Gastrocnemius medialis (tissue), 4 donors: ENCODE data around the gene IDH2. TPM values are rescaled to one million over a fixed set of nuclear protein-coding genes. Genes with fewer than 3 reads are reported as not detected.

ENCODE experiments used
- ATAC-seq, 2 donors: fragments of 150-250 bp; one replicate each; pipeline ENCODE4 v1.9.1; 2016
- DNase-seq, 2 donors: peaks; one replicate each; pipeline ENCODE4 v3.0.0-alpha.2; 2019
- H3K27ac ChIP-seq, 4 donors: fragments of 200-600 bp; sonication (generic); 1 replicate in 1 of 4; 2 replicates in 3 of 4; pipeline ENCODE4 v1.5.1; 2016 to 2018; ENCODE audit warnings: mild to moderate bottlenecking in 2 of 4, moderate library complexity in 1 of 4
- H3K27me3 ChIP-seq, 3 donors: fragments of 200-600 bp; sonication (generic) in 2 of 3; 1 replicate in 1 of 3; 2 replicates in 2 of 3; pipeline versions ENCODE4 v1.5.1 to v1.6.0; 2016 to 2019; ENCODE audit warnings: mild to moderate bottlenecking in 1 of 3, moderate library complexity in 1 of 3
- H3K36me3 ChIP-seq, 2 donors: fragments of 200-600 bp; sonication (generic) in 1 of 2; one replicate each; pipeline ENCODE4 v1.5.1; 2017 to 2018
- H3K4me1 ChIP-seq, 2 donors: fragments of 200-600 bp; sonication (generic) in 1 of 2; one replicate each; pipeline ENCODE4 v1.5.1; 2016 to 2017; ENCODE audit warnings: mild to moderate bottlenecking in 2 of 2
- H3K4me3 ChIP-seq, 4 donors: fragments of 200-600 bp; sonication (generic) in 3 of 4; 1 replicate in 1 of 4; 2 replicates in 3 of 4; pipeline ENCODE4 v1.5.1; 2016 to 2019; ENCODE audit warnings: mild to moderate bottlenecking in 2 of 4
- H3K9me3 ChIP-seq, 3 donors: fragments of 200-600 bp; sonication (generic) in 2 of 3; 1 replicate in 1 of 3; 2 replicates in 2 of 3; pipeline ENCODE4 v1.5.1; 2016 to 2019
- POLR2A ChIP-seq, 2 donors: fragments of 450-650 bp; IDR thresholded peaks; one replicate each; pipeline ENCODE4 v1.6.1; 2017; ENCODE audit warnings: antibody characterized with exemption in 2 of 2, mild to moderate bottlenecking in 2 of 2, moderate library complexity in 2 of 2
- in situ Hi-C, 4 donors: fragments of 200-750 bp; cut with MboI; loops; one replicate each; pipeline versions ENCODE4 v1.15.0 to v1.8.0; 2017; ENCODE audit warnings: low sequenced_read_pairs in 4 of 4
- intact Hi-C: fragments of 100-400 bp; cut with DNase I; formaldehyde crosslinking; loops from one replicate; pipeline ENCODE4 v1.15.1; 2023; ENCODE audit warnings: low total_unique reads
- total RNA-seq, 4 donors: library from RNA; depleted of rRNA; stranded (reverse); fragments of >200 nt; gene quantifications; one replicate each; pipeline versions ENCODE4 v1.1.0 to v1.2.3, GENCODE V29; 2016
- TF ChIP-seq, protein P1 (sequence below), 5 experiments: fragments of 450-650 bp in 3 of 5; fragments of 200-600 bp in 2 of 5; sonication (generic) in 2 of 5; IDR thresholded peaks in 4 of 5; conservative IDR thresholded peaks in 1 of 5; 1 replicate in 4 of 5; 2 replicates in 1 of 5; pipeline ENCODE4 v1.5.1; 2016 to 2019; ENCODE audit warnings: antibody characterized with exemption in 5 of 5, mild to moderate bottlenecking in 3 of 5, moderate library complexity in 3 of 5

Gene IDH2
- total RNA-seq, 4 donors from 2014 or later = 349 to 547 (median 423) TPM

DNA sequence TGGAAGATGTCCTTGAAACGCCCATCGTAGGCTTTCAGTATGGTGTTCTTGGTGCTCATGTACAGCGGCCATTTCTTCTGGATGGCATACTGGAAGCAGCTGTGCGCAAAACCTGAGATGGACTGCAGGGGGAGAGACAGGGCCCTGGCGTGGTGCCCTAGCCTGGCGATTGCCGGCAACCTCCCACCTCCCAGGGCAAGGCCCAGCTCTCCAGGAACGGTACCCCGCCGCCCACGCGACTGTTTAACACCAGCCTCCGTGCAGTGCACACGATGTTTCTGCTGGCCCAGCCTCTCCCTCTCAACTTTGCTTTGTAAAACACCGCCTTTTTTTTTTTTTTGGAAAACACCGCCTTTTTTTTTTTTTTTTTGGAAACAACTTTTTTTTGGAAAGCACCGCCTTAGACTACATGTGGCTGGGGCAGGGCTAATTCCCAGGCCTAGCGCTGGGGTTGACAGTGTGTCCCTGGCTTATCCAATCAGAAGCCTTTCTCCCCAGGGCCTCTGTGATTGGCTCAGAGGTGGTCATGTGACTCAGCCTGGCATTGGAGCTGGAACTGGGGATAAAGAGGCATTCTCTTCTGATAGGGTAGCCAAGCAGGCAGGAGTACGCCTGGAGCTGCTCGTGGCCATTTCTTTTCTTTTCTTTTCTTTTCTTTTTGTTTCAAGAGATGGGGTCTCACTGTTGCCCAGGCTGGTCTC lies 14.7 kb downstream of the IDH2 start:
- DNase-seq (no peak), ATAC-seq (peak in 1 of 2 donors; percentile 27)
- Histone ChIP-seq H3K4me3 (no peak overlapping the region), H3K27ac (peak overlapping the region; percentile 11 to 56 (median 32)), H3K36me3 (peaks cover 0 to 67% of the 10 kb centered on the region in 2 donors), H3K9me3 (no peaks in the 10 kb centered on the region), H3K27me3 (no peaks in the 10 kb centered on the region), H3K4me1 (peaks cover 0 to 6% of the 10 kb centered on the region in 2 donors)
- intact Hi-C loops = no loop called here
- TF ChIP-seq, protein P1, sequence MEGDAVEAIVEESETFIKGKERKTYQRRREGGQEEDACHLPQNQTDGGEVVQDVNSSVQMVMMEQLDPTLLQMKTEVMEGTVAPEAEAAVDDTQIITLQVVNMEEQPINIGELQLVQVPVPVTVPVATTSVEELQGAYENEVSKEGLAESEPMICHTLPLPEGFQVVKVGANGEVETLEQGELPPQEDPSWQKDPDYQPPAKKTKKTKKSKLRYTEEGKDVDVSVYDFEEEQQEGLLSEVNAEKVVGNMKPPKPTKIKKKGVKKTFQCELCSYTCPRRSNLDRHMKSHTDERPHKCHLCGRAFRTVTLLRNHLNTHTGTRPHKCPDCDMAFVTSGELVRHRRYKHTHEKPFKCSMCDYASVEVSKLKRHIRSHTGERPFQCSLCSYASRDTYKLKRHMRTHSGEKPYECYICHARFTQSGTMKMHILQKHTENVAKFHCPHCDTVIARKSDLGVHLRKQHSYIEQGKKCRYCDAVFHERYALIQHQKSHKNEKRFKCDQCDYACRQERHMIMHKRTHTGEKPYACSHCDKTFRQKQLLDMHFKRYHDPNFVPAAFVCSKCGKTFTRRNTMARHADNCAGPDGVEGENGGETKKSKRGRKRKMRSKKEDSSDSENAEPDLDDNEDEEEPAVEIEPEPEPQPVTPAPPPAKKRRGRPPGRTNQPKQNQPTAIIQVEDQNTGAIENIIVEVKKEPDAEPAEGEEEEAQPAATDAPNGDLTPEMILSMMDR (IDR thresholded peaks at IDR 0.05 in 4 of 5, conservative IDR thresholded peaks at IDR 0.05 in 1 of 5) = no peak
- no peak for TF ChIP-seq POLR2A (IDR thresholded peaks at IDR 0.05)
- in situ Hi-C loops = loop anchor here in 3 of 4 donors (25.0 kb wide), 1 partner anchor 325 kb away; the partner anchor contains the start of gene MESP1 (in 3 of the 3)

- H3K27ac ChIP-seq = peak overlapping the region; percentile 11 to 56 (median 32)
- in situ Hi-C loops = loop anchor here in 3 of 4 donors (25.0 kb wide), 1 partner anchor 325 kb away; the partner anchor contains the start of gene MESP1 (in 3 of the 3)
- DNase-seq = no peak
These were observed 15.4 kb downstream of the IDH2 start for GRCh38 chr15:90086868-90087268.

GRCh38 chr15:90085565-90085964 lies 16.7 kb downstream of the IDH2 start:
- no peaks in the 10 kb centered on the region for H3K27me3 ChIP-seq
- intact Hi-C loops = no loop called here
- H3K4me3 ChIP-seq = no peak overlapping the region
- DNase-seq (no peak), ATAC-seq (no peak)
- no peaks in the 10 kb centered on the region for H3K9me3 ChIP-seq
- H3K27ac ChIP-seq = peak overlapping the region; percentile 21 to 56 (median 37)
- TF ChIP-seq, protein P1 (IDR thresholded peaks at IDR 0.05 in 4 of 5, conservative IDR thresholded peaks at IDR 0.05 in 1 of 5) = no peak
- no peak for TF ChIP-seq POLR2A (IDR thresholded peaks at IDR 0.05)
- in situ Hi-C loops = loop anchor here in 3 of 4 donors (25.0 kb wide), 1 partner anchor 323 kb away; the partner anchor contains the start of gene MESP1 (in 3 of the 3)
- H3K4me1 ChIP-seq = no peaks in the 10 kb centered on the region
- peaks cover 0 to 73% of the 10 kb centered on the region in 2 donors for H3K36me3 ChIP-seq

More at GRCh38 chr15:90086868-90087268, 15.4 kb downstream of the IDH2 start:
- Histone ChIP-seq H3K4me3 (no peak overlapping the region), H3K36me3 (peaks cover 0 to 74% of the 10 kb centered on the region in 2 donors), H3K4me1 (peaks cover 0 to 5% of the 10 kb centered on the region in 2 donors), H3K27me3 (no peaks in the 10 kb centered on the region), H3K9me3 (no peaks in the 10 kb centered on the region)
- intact Hi-C loops = no loop called here
- peak in 1 of 2 donors; percentile 57 for ATAC-seq
- TF ChIP-seq, protein P1 (IDR thresholded peaks at IDR 0.05 in 4 of 5, conservative IDR thresholded peaks at IDR 0.05 in 1 of 5) = peak; percentile 55 to 70 (median 58)
- no peak for TF ChIP-seq POLR2A (IDR thresholded peaks at IDR 0.05)

GRCh38 chr15:90084876-90085423 lies 17.3 kb downstream of the IDH2 start:
- ATAC-seq (no peak), DNase-seq (no peak)
- no peak overlapping the region for H3K4me3 ChIP-seq
- intact Hi-C loops = no loop called here
- in situ Hi-C loops = loop anchor here in 3 of 4 donors (25.0 kb wide), 1 partner anchor 323 kb away; the partner anchor contains the start of gene MESP1 (in 3 of the 3)
- H3K27ac ChIP-seq = peak overlapping the region; percentile 21 to 56 (median 38)
- H3K27me3 ChIP-seq = no peaks in the 10 kb centered on the region
- peaks cover 0 to 72% of the 10 kb centered on the region in 2 donors for H3K36me3 ChIP-seq
- no peak for TF ChIP-seq POLR2A (IDR thresholded peaks at IDR 0.05)
- TF ChIP-seq, protein P1 (IDR thresholded peaks at IDR 0.05 in 4 of 5, conservative IDR thresholded peaks at IDR 0.05 in 1 of 5) = no peak
- H3K4me1 ChIP-seq = no peaks in the 10 kb centered on the region
- no peaks in the 10 kb centered on the region for H3K9me3 ChIP-seq
